ENCODE results near the gene DTWD2.
A peak's percentile ranks its signal among the peaks of the same experiment; 100 is the strongest.
"Not testable (repeated sequence)": the region's sequence is repeated elsewhere in the genome, so short reads cannot be mapped to it uniquely, and the experiment has no call there.

The DTWD2 gene

DNA sequence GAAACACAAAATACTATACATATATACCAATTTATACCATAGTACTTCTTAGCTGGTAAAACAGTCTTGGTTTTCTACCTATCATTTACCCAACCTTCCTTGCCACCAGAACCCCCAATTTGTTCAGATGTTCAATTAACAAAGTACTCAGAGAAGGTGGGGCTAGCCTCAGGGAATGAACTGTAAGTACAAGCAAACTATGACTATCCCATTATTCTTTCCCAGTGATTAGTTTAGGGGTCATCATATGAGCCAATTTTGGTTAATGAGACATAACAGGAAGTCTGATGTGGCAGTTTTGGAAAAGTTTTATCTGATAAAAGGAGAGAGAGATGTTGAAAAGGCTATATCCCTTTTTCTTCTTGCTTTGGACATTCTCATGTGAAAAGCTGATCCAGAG, 125.8 kb downstream of the DTWD2 start:
- DNase-seq, result no peak

DNA sequence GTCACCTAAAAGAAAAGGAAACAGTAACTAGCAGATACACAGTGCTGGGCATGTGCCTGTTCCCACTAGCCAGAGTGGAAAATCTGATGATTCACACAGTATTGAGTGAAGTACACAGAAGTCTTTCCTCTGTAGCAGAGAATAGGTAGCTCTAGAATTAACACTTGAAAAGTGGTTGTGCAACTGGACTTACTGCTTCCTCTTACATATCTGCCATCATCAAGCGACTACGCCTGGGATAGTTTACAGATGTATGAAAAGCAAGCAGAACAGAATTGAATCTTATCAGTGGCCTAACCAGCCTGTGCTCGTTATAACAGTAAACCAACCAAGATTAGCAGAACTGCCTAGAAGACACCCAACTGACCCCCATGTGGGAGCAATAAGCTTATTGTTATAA, 130.6 kb downstream of the DTWD2 start:
- DNase-seq, result no peak

DNA sequence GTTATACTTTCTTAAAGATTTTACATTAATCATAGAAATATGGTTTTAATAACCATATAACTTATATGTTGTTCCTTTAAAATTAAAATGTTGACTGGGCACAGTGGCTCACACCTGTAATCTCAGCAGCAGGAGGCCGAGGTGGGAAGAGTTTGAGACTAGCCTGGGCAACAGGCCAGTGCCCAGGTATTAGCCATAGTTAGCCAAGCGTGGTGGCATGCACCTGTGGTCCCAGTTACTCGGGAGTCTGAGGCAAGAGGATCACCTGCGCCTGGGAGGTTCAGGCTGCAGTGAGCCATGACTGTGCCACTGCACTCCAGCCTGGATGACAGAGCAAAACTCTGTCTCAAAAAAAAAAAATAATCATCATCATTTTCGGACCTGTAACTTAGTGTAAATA, 133.5 kb downstream of the DTWD2 start:
- DNase-seq, result peak in 1 of 2 experiments; percentile 25

DNA sequence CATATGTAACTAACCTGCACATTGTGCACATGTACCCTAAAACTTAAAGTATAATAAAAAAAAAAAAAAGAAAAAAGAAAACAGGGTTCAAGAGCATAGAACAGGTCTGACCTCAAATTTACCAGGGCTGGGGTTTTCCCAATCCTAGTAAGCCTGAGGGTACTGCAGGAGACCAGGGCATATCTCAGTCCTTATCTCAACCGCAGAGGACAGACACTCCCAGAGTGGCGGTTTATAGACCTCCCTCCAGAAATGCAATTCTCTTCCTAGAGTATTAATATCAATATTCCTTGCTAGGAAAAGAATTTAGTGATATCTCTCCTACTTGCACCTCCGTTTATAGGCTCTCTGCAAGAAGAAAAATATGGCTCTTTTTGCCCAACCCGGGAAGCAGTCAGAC, 136.6 kb downstream of the DTWD2 start:
- DNase-seq, result not testable (repeated sequence)

DNA sequence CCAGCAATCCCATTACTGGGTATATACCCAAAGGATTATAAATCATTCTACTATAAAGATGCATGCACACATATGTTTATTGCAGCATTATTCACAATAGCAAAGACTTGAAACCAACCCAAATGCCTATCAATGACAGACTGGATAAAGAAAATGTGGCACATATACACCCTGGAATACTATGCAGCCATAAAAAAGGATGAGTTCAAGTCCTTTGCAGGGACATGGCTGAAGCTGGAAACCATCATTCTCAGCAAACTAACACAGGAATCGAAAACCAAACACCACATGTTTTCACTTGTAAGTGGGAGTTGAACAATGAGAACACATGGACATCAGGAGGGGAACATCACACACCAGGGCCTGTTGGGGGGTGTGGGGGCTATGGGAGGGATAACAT, 138.8 kb downstream of the DTWD2 start:
- not testable (repeated sequence) for DNase-seq

DNA sequence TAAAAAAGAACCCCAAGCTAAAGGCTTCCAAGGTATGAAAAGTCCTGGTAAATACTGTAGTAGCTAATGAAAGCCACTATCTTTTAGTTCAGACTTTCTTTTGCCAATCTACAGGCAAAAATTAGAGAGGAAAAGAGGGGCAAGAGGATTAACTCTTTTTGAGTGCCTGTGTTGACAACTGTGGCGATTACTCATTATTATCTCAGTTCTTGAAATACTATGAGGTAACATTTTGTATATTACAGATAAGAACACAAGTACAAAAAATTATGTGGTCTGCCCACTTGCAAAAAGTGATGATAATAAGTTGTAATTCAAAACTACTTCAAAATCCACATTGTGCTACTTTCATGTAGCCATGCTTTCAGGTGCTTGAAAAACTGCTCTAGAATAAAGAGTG, 144.0 kb downstream of the DTWD2 start:
- DNase-seq, result no peak

DNA sequence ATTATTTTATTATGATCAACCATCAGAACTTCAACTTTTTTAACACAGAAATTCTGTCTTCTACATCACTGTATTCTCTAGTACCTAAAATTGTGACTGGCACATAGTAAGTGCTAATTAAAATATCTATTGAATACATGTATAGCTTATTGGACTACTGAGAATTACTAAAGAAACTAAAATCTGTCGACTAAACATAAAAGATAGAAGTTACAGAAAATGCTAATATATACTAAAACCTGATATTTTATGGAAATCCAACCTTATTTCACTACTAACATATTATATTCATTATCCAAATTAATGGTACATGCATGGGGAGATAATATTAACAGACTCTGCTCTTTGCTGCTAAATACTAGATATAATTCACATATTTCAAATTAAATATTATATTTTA, 153.6 kb downstream of the DTWD2 start:
- DNase-seq, result no peak

DNA sequence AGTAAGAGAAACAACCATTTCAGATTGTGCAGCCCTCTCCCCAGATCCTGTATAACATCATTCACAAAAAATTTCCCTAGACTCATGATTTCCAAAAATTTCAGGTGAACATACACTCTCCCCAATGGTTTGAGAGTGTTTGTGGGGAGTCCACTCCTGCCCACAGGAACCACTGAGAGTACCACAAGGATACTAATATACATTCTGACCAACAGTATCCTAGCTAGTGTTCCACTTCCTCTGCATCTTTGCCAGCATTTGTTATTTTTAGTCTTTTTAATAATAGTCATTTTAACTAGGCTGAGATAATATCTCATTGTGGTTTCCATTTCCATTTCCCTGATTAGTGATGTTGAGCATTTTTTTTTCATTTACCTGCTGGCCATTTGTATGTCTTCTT, 155.4 kb downstream of the DTWD2 start:
- DNase-seq, result no peak

DNA sequence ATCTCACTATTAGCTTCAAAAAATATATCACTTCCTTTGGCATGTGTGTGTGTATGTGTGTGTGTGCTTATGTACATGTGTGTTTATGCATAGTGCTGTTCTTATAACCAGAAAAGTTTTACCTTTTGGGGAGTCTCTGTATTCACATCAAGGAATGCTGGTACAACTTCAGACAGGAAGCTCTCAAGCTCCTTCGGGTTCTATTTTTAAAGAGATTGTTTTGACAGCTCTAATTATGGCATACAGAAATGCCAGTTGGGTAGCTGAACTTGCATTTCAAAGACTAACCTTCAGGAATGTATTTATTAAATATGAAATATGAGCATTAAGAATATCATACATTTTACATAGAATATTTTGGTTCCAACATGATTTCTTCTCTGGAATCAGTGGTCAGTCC, 163.1 kb downstream of the DTWD2 start:
- DNase-seq, result no peak

DNA sequence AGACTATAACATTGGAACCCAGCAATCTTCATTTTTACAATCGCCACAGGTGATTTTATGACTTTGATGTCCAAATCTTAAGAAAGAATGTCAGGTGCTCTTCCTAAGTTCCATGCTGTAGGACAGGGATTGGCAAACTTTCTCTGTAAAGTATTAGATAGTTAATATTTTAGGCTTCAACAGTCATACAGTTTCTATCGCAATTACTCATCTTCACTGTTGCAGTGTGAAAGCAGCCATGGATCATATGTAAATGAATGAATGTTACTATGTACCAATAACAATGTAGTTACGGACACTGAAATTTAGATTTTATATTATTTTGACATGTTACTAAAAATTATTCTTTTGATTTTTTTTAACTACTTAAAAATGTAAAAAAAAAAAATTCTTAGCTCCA, 169.7 kb downstream of the DTWD2 start:
- DNase-seq, result no peak

DNA sequence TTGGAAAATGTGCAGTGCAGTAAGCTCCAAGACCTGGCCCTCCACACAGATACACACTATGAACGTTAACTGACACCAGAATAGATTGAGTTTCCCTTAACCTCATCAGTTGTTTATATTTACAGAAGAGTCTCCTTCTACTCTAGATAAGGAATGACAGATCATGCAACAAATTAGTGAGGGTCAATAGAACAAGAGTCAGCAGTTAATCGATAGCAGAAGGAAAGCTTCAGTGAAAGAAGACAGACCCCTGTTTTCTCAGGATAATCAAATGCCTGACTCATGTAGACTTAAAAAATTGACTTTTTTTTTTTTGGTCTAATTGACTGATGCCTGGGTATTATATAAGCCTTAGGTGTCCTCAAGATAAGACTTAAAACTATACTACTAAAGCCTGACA, 179.9 kb downstream of the DTWD2 start:
- no peak for DNase-seq

DNA sequence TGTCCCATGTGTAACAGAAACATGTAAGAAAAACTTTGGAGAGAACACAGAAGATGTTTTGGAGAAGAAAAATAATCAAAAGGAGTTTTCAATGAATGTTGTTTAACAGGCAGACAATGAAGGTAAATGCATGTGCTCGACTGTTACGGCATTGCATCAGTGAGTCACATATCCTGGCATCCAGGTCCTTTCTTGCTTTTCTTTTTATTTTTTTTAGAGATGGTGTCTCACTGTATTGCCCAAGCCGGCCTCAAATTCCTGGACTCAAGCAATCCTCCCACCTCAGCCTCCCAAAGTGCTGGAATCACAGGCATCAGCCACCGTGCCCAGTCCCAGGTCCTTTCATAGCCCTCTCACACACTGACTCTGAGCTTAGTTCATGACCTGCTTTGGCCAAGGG, 181.8 kb downstream of the DTWD2 start:
- no peak for DNase-seq

DNA sequence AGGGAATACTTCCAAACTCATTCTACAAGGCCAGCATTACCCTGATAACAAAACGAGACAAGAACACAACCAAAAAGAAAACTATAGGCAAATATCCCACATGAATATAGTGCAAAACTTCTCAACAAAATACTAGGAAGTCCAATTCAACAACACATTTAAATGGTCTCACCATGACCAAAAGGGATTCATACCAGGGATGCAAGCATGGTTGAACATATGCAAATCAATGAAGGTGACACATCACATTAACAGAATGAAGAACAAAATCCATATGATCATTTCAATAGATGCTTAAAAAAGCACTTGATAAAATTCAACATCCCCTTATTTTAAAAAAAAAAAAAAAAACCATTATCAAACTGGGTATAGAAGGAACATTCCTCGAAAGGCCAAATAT, 186.0 kb downstream of the DTWD2 start:
- no peak for DNase-seq

DNA sequence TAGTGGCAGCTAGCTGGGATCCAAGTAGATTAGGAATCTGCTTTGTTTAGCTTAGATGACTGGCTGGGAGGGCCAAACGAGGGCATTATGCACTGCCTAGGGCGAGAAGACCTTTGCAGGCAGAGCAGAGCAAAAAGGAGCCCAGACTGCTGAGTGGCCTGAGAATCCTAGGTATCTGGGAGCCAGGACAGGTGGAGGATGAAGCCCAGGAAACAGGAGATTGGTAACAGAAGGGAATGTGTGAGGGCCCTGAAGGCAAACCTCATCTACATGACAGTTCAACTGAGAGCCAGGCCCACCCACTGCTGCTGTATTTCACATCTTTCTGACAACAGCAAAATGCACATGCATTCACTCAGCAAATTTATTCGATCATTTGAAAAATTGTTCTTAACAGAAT, 192.3 kb downstream of the DTWD2 start:
- DNase-seq, result no peak

DNA sequence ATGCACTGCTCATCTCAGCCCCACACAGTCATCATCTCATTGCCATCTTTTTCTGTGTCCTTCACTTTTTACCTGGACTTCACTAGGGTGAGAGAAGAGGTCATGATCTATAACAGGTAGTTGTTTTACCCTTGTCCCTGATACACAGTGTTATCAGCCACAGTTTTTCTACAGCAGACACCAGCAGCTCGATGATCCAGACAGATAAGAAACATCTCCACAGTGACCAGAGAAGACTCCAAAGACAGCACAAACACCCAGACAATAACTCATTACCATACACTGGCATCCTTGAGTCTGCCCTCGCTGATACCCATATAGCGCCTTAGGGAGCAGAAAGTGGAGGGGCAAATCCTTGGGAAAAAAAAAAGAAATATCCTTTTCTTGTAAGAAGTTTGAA, 194.1 kb downstream of the DTWD2 start:
- no peak for DNase-seq

DNA sequence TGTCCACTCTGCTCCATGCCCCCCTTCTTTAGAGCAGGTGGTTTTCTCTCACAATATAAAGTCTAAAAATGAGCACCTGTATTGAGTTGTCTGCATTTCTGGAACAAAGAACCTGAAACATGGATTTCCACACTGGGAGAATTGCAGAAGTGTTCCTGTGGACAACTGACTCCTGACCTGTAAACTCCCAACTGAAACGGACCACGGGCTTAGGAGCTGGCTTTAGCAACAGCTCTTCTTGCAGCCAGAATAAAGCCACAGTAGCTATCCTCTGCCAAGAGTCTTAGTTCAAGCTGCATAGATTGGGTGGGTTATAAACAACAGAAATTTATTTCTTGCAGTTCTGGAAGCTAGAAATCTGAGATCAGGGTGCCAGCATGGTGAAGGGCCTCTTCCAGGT, 194.7 kb downstream of the DTWD2 start:
- DNase-seq, result no peak

DNA sequence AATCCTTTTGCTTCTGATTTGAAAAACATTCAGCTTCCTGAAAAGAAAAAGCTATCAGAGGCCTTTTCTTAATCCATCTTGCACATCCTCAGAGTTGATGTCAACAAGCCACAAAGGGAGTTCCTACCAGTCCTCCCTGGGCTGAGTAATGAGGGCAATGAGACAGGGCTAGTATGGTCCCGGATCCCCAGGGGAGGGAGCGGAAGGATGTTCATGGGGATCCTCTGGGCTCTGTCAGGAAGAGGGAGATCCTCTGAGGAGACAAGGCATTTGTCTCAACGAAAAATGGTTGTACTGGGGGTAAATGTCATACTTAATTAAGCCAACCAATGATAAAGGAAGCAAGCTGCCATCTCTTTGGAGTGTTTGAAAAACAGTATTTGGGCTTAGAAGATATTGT, 195.3 kb downstream of the DTWD2 start:
- no peak for DNase-seq

DNA sequence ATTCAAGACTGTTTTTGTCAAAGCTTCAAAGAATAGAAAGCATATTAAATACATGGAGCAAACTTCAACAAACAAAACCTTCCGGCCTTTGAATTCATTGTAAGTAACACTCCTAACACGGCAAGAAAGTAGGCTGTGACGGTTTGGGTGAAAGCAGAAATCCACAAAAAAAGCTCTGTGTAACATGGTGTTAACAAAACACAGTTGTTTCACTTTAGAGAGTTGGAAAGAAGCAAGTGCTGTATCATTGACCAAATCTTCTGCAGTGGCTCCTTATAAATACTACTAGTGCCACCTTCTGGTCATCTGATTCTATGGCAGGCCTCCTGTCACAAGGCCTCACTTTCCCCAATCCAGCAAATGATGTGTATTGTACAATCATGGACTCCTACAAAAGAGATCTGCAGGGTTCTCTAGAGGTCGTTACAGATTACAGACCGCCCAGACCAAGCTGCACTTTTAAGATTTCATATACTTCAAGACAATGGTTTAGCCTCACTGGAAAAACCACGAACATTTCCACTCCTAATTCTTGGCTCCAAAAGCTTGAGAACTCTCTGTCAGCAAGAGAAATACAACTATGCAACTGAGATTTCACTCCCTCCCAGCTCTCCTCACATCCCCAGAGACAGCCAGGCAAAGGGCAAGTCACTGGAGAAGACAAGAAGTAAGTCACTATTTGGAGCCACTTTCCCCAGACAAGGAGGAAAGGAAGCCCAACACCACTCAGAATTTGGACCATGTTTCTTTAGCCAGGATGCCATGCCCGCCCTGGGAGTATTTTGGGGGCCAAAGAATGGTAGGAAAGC, 196.2 kb downstream of the DTWD2 start:
- DNase-seq, result peak; percentile 30 to 36

DNA sequence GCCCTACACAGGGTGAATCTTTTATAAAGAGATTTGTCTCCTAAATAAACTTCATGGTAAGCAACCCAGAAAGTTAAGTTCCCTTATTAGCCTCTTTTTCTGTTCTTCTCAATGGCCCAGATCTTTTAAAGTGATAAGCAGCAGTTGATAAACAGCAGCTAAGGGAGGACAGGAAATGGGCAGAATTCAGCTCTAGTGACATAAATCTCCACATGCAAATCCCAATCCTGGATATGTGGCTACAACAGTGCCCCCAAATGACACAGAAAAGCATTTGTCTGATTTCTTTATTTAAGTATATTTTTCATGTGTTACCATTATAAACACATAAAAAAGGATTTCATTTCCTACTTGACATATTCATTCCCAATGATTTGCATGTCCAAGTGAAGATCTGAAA, 199.0 kb downstream of the DTWD2 start:
- DNase-seq, result no peak

DNA sequence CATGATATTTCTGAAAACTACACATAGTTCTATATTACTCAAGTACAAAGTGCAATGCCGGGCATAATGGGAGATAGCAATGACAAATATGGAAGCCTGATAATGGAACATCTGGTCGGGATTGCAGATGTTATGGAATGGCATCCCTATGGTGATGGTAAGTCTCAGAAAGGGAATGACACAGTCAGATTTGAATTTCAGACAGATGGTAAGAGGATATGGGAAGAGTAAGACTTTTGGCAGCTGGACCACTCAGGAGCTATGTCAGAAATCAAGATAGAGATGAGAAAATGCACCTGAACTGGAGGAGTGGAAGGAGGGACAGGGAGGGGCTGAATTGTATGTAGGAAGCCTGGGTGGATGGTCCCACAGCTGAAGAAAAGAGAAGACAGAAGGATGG, 200.0 kb downstream of the DTWD2 start:
- DNase-seq, result no peak

Data from NCI-H2081 (cell line).